GM23338 (cell line): Measurements from ENCODE around the gene TBCD. TPM values are rescaled to one million over a fixed set of nuclear protein-coding genes. Genes with fewer than 3 reads are reported as not detected.
A peak's percentile ranks its signal among the peaks of the same experiment; 100 is the strongest.

Source experiments
- ATAC-seq: fragments of 200-7000 bp; cut with Tn5 transposase; 3 replicates; pipeline ENCODE4 v1.9.1; 2020
- DNase-seq: peaks from one replicate; pipeline ENCODE4 v3.0.0-alpha.2; 2015; ENCODE audit warnings: low spot score
- H2AFZ ChIP-seq: fragments of 200-600 bp; sonication (generic); 2 replicates; pipeline ENCODE4 v1.8.0; 2016; ENCODE audit warnings: antibody characterized with exemption, mild to moderate bottlenecking, moderate library complexity
- H3F3A ChIP-seq: fragments of 200-600 bp; sonication (generic); replicated peaks from 2 replicates; pipeline ENCODE4 v1.8.0; 2017; ENCODE audit warnings: antibody characterized with exemption, mixed run types, low read depth
- H3K27ac ChIP-seq: fragments of 200-600 bp; sonication (generic); 2 replicates; pipeline ENCODE4 v1.6.1; 2016; ENCODE audit warnings: low read depth
- H3K27me3 ChIP-seq: fragments of 200-600 bp; sonication (generic); 2 replicates; pipeline ENCODE4 v1.8.0; 2016; ENCODE audit warnings: mild to moderate bottlenecking, mixed run types, moderate library complexity; ENCODE audit not compliant: insufficient read depth
- H3K36me3 ChIP-seq: fragments of 200-600 bp; sonication (generic); 2 replicates; pipeline ENCODE4 v1.8.0; 2016; ENCODE audit warnings: mild to moderate bottlenecking; ENCODE audit not compliant: insufficient read depth
- H3K4me1 ChIP-seq: fragments of 200-600 bp; sonication (generic); 2 replicates; pipeline ENCODE4 v1.8.0; 2016; ENCODE audit warnings: mild to moderate bottlenecking, moderate library complexity; ENCODE audit not compliant: insufficient read depth
- H3K4me2 ChIP-seq: fragments of 200-600 bp; sonication (generic); 2 replicates; pipeline ENCODE4 v1.7.1; 2017; ENCODE audit warnings: mixed run types
- H3K4me3 ChIP-seq: fragments of 200-600 bp; sonication (generic); 2 replicates; pipeline ENCODE4 v1.6.1; 2016; ENCODE audit warnings: mixed run types
- H3K79me2 ChIP-seq: fragments of 200-600 bp; sonication (generic); replicated peaks from 2 replicates; pipeline ENCODE4 v1.8.0; 2017; ENCODE audit warnings: mild to moderate bottlenecking; ENCODE audit not compliant: insufficient read depth
- H3K9me2 ChIP-seq: fragments of 200-600 bp; sonication (generic); 2 replicates; pipeline ENCODE4 v1.8.0; 2017; ENCODE audit not compliant: insufficient read depth
- H4K20me1 ChIP-seq: fragments of 200-600 bp; sonication (generic); replicated peaks from 2 replicates; pipeline ENCODE4 v1.8.0; 2017; ENCODE audit warnings: mild to moderate bottlenecking; ENCODE audit not compliant: insufficient read depth
- H3K27ac Mint-ChIP-seq: 2 replicates; pipeline ENCODE4 v1.8.0; 2020; ENCODE audit warnings: inconsistent platforms, mild to moderate bottlenecking, moderate library complexity, mixed read lengths
- H3K27me3 Mint-ChIP-seq: 3 replicates; pipeline ENCODE4 v1.8.0; 2022; ENCODE audit warnings: low read depth, mild to moderate bottlenecking, moderate library complexity, mixed read lengths, inconsistent platforms; ENCODE audit not compliant: insufficient read depth, poor library complexity
- H3K36me3 Mint-ChIP-seq: 3 replicates; pipeline ENCODE4 v1.8.0; 2021; ENCODE audit warnings: low read depth, mild to moderate bottlenecking, inconsistent platforms, moderate library complexity, mixed read lengths
- H3K4me1 Mint-ChIP-seq: 3 replicates; pipeline ENCODE4 v1.8.0; 2020; ENCODE audit warnings: mild to moderate bottlenecking, inconsistent platforms, mixed read lengths
- H3K4me3 Mint-ChIP-seq: 3 replicates; pipeline ENCODE4 v1.8.0; 2021; ENCODE audit warnings: moderate library complexity, mild to moderate bottlenecking, inconsistent platforms, mixed read lengths
- H3K9me3 Mint-ChIP-seq: 3 replicates; pipeline ENCODE4 v1.8.0; 2020; ENCODE audit warnings: moderate library complexity, mild to moderate bottlenecking, inconsistent platforms, mixed read lengths
- CREB1 ChIP-seq: fragments of 250-450 bp; sonication (Bioruptor Pico); IDR thresholded peaks from 2 replicates; pipeline ENCODE4 v1.5.0; 2020; ENCODE audit warnings: low read depth, mild to moderate bottlenecking, moderate library complexity
- CTCF ChIP-seq, 2 experiments: fragments of 200-600 bp in 1 of 2; sonication (generic) in 1 of 2; conservative IDR thresholded peaks; 2 replicates each; pipeline versions ENCODE4 v1.5.1 to v1.6.1; 2016 to 2017; ENCODE audit warnings: antibody characterized with exemption in 2 of 2, low read depth in 2 of 2, mild to moderate bottlenecking in 2 of 2, moderate library complexity in 1 of 2
- ETS1 ChIP-seq: IDR thresholded peaks from 2 replicates; pipeline ENCODE4 v1.6.1; 2016; ENCODE audit warnings: antibody characterized with exemption
- EZH2 ChIP-seq: fragments of 200-600 bp; sonication (generic); IDR thresholded peaks from one replicate; pipeline ENCODE4 v1.8.0; 2017; ENCODE audit warnings: antibody characterized with exemption, mild to moderate bottlenecking, low read depth; ENCODE audit not compliant: unreplicated experiment
- EZH2phosphoT487 ChIP-seq: fragments of 200-600 bp; sonication (generic); IDR thresholded peaks from one replicate; pipeline ENCODE4 v1.8.1; 2018; ENCODE audit warnings: antibody characterized with exemption; ENCODE audit not compliant: unreplicated experiment
- JUNB ChIP-seq: IDR thresholded peaks from one replicate; pipeline ENCODE4 v1.6.1; 2016; ENCODE audit warnings: antibody characterized with exemption; ENCODE audit not compliant: unreplicated experiment
- NANOG ChIP-seq: IDR thresholded peaks from 2 replicates; pipeline ENCODE4 v1.6.1; 2016; ENCODE audit warnings: antibody characterized with exemption, borderline replicate concordance
- POLR2AphosphoS5 ChIP-seq: IDR thresholded peaks from 2 replicates; pipeline ENCODE4 v1.6.1; 2016; ENCODE audit warnings: antibody characterized with exemption, low read depth
- REST ChIP-seq: IDR thresholded peaks from one replicate; pipeline ENCODE4 v1.6.1; 2018; ENCODE audit warnings: antibody characterized with exemption; ENCODE audit not compliant: unreplicated experiment
- STAT1 ChIP-seq: IDR thresholded peaks from one replicate; pipeline ENCODE4 v1.6.1; 2016; ENCODE audit warnings: antibody characterized with exemption; ENCODE audit not compliant: unreplicated experiment
- ZNF114 ChIP-seq: fragments of 250-450 bp; sonication (Bioruptor Pico); IDR thresholded peaks from 2 replicates; pipeline ENCODE4 v1.5.0; 2020; ENCODE audit warnings: mild to moderate bottlenecking, moderate library complexity
- ZNF331 ChIP-seq: fragments of 250-450 bp; sonication (Bioruptor Pico); IDR thresholded peaks from 2 replicates; pipeline ENCODE4 v1.5.0; 2020; ENCODE audit warnings: low read depth, mild to moderate bottlenecking, moderate library complexity
- ZNF462 ChIP-seq: fragments of 250-450 bp; sonication (Bioruptor Pico); IDR thresholded peaks from 2 replicates; pipeline ENCODE4 v1.5.0; 2020; ENCODE audit warnings: mild to moderate bottlenecking, moderate library complexity
- polyA plus RNA-seq: library from polyadenylated mRNA; unstranded; fragments of >200 nt; fragmentation: Nextera tagmentation; extraction: Ambion mirVana; gene quantifications from 2 replicates; pipeline ENCODE4 v1.2.1, GENCODE V29; 2016
- total RNA-seq: library from RNA; depleted of rRNA; stranded (reverse); fragments of >200 nt; shearing (Covaris generic); gene quantifications from 2 replicates; pipeline ENCODE4 v1.2.3, GENCODE V29; 2014

The TBCD gene
- total and polyA plus RNA-seq, 2 experiments from 2014 or later, result 75.0 to 116 TPM

GRCh38 chr17:82892899-82893565 is 141.2 kb downstream of the TBCD start:
- H3K27ac ChIP-seq, result no peak overlapping the region
- H3K4me1 Mint-ChIP-seq, result peaks cover 30% of the 10 kb centered on the region

More at GRCh38 chr17:82892899-82893565, 141.2 kb downstream of the TBCD start:
- no peaks in the 10 kb centered on the region for H3K4me1 ChIP-seq
- Mint-ChIP-seq H3K27ac (peak overlapping the region; percentile 60; the same call in 1 of the 2 replicates), H3K27me3 (peaks cover 4% of the 10 kb centered on the region), H3K9me3 (no peaks in the 10 kb centered on the region; the same call in 2 of the 3 replicates), H3K4me3 (no peak overlapping the region), H3K36me3 (peaks cover 35% of the 10 kb centered on the region)
- 0 out of 2 replicates have a peak, but pooled peaks cover 3% of the 10 kb centered on the region for H3K36me3 ChIP-seq
- H3K27me3 ChIP-seq, result no peaks in the 10 kb centered on the region
- DNase-seq (no peak), ATAC-seq (no peak)
- peaks cover 9% of the 10 kb centered on the region; the same call in 1 of the 2 replicates for H3K79me2 ChIP-seq
- H3K4me3 ChIP-seq, result no peak overlapping the region
- no peak overlapping the region for H2AFZ ChIP-seq
- TF ChIP-seq ETS1 (no peak), CTCF (conservative IDR thresholded peaks at IDR 0.05; ENCODE audit: low read depth in 2 of 2) (no peak), CREB1 (CRISPR knock-in tag) (no peak), STAT1 (no peak), POLR2AphosphoS5 (no peak), ZNF331 (CRISPR knock-in tag) (no peak), REST (no peak), NANOG (no peak), EZH2phosphoT487 (no peak), EZH2 (no peak), ZNF114 (no peak), ZNF462 (CRISPR knock-in tag) (no peak), JUNB (no peak)
- H4K20me1 ChIP-seq, result peaks cover under 1% of the 10 kb centered on the region; the same call in 1 of the 2 replicates
- no peaks in the 10 kb centered on the region for H3F3A ChIP-seq
- no peak overlapping the region for H3K4me2 ChIP-seq
- no peaks in the 10 kb centered on the region for H3K9me2 ChIP-seq
